ENCODE results near the gene AP2S1. TPM values are rescaled to one million over a fixed set of nuclear protein-coding genes. Genes with fewer than 3 reads are reported as not detected.
A peak's percentile ranks its signal among the peaks of the same experiment; 100 is the strongest.

AP2S1 gene
- total RNA-seq, 1 donor from 2014 or later: 100 TPM

DNA sequence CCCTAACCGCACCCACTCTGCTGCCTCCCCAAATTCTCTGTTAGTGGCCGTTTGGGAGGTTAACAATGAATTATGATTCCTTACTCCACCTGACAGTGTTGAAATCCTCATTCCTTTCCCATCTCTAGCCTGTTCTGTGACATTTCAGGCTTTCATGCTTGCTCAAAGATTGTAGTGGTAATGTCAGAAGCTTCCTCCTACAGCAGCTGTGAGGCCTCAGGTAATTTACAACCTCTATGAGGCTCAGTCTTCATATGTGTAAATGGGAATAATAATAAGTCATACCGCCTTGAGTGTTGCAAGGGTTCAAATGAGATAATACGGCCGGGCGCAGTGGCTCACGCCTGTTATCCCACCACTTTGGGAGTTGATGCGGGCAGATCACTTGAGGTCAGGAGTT lies 61.3 kb downstream of the AP2S1 start:
- Mint-ChIP-seq H3K36me3 (ENCODE audit: low read depth) (peaks cover 30% of the 10 kb centered on the region), H3K4me1 (peaks cover 44% of the 10 kb centered on the region), H3K27ac (no peak overlapping the region), H3K27me3 (no peaks in the 10 kb centered on the region), H3K4me3 (no peak overlapping the region), H3K9me3 (no peaks in the 10 kb centered on the region)
- intact Hi-C loops (cut with micrococcal nuclease): loop anchor here (5.0 to 10.0 kb wide), 3 partner anchors 165 to 485 kb away; partner anchors contain the start of genes INAFM1 and ZC3H4
- DNase-seq: no peak

DNA sequence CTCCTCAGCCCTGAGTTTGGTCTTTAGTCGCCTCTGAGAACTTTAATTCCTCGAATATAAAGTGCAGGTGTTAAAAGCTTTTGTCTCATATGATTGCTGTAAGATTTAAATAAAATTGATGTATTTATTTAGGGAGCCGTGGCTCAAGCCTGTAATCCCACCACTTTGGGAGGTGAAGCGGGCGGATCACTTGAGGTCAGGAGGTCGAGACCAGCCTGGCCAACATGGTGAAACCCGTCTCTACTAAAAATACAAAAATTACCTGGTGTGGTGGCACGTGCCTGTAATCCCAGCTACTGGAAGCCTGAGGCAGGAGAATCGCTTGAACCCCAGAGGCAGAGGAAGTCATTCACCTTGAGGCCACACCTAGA lies 61.7 kb downstream of the AP2S1 start:
- intact Hi-C loops (cut with micrococcal nuclease): loop anchor here (5.0 to 10.0 kb wide), 3 partner anchors 166 to 486 kb away; partner anchors contain the start of genes INAFM1 and ZC3H4
- no peaks in the 10 kb centered on the region for H3K27me3 Mint-ChIP-seq
- H3K27ac Mint-ChIP-seq: peak overlapping the region; percentile 25
- H3K9me3 Mint-ChIP-seq: no peaks in the 10 kb centered on the region
- peaks cover 49% of the 10 kb centered on the region for H3K4me1 Mint-ChIP-seq
- H3K36me3 Mint-ChIP-seq (ENCODE audit: low read depth): peaks cover 34% of the 10 kb centered on the region
- DNase-seq: no peak
- peak overlapping the region; percentile 94 for H3K4me3 Mint-ChIP-seq

DNA sequence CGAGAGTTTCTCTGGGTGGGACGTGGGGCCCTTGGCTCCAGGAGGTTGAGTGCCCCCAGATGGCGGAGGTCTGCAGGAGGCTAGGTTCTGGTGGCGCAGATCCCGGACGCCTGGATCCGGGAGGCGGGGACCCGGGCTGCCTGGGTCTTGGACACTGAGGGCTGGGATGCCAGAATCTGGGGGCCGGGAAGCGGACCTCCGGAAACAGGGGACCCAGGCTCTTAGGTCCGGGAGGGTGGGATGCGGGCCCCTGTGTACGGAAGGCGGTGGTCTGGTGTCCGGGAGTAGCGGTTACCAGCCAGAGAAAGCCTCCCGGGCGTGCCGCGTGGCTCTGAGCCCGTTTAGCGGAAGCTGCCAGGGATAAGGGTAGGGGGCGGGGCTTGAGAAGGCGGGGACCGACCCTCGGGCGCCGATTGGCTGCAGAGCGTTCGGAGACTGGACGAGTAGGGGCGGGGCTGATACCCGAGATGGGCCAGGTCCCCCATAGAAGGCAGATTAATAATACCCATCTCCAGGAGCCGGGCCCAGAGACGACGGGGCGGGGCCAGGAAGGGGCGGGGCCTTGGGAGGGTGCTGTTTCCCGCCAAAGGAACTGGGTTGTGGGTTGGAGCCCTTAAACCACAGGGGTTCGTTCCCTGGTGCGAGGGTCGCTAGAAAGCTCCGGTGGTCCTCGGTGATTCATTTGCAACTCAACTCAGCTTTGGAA lies 62.2 kb downstream of the AP2S1 start, which contains the start of gene SLC1A5:
Gene SLC1A5, minus strand, starts transcription at position 333 of the 706 bp plus-strand sequence. CDS start 629 bp downstream, outside the sequence.
- intact Hi-C loops (cut with micrococcal nuclease): loop anchor here (5.0 to 10.0 kb wide), 3 partner anchors 166 to 486 kb away; partner anchors contain the start of genes INAFM1 and ZC3H4
- peak; percentile 99 for DNase-seq
- Mint-ChIP-seq H3K36me3 (ENCODE audit: low read depth) (peaks cover 39% of the 10 kb centered on the region), H3K4me1 (peaks cover 54% of the 10 kb centered on the region), H3K27ac (peak within 1 kb of the TSS; percentile 93), H3K9me3 (no peaks in the 10 kb centered on the region), H3K27me3 (no peaks in the 10 kb centered on the region), H3K4me3 (peak within 1 kb of the TSS; percentile 94)

Other genes with a start within 250 kb of the AP2S1 start
- 477 and 479 TPM in 2 replicates for gene CALM3, start 249.5 kb downstream of the AP2S1 start, total RNA-seq
- gene PTGIR, start 225.8 kb downstream of the AP2S1 start, total RNA-seq: 194 TPM in 2 replicates
- 13.3 and 14.1 TPM in 2 replicates for gene GNG8, start 214.6 kb downstream of the AP2S1 start, total RNA-seq
- 3.2 and 3.7 TPM in 2 replicates for gene DACT3, start 189.7 kb downstream of the AP2S1 start, total RNA-seq
- gene PRKD2, start 133.7 kb downstream of the AP2S1 start, total RNA-seq: 89.1 and 90.5 TPM in 2 replicates
- 20.8 and 21.4 TPM in 2 replicates for gene FKRP, start 104.8 kb downstream of the AP2S1 start, total RNA-seq
- 101 and 107 TPM in 2 replicates for gene STRN4, start 104.4 kb downstream of the AP2S1 start, total RNA-seq
- 220 and 224 TPM in 2 replicates for gene SLC1A5, start 62.3 kb downstream of the AP2S1 start, total RNA-seq
- gene ARHGAP35, start 10.2 kb upstream of the AP2S1 start, total RNA-seq: 21.9 and 25.6 TPM in 2 replicates
- 0.21 and 0.47 TPM in 2 replicates for gene NPAS1, start 169.0 kb upstream of the AP2S1 start, total RNA-seq
- 53.6 and 56.7 TPM in 2 replicates for gene TMEM160, start 197.8 kb upstream of the AP2S1 start, total RNA-seq